CD4-positive, alpha-beta memory T cell (primary cell): ENCODE results near the gene NECTIN3. TPM values are rescaled to one million over a fixed set of nuclear protein-coding genes. Genes with fewer than 3 reads are reported as not detected.

Experiments
- CTCF ChIA-PET: fragments of 350-600 bp; sonication (Branson Sonifier 250); formaldehyde crosslinking; loops from one replicate; lab custom pipeline; 2021; ENCODE audit warnings: inconsistent platforms; ENCODE audit not compliant: partially characterized antibody; lab: Charles Lee
- POLR2A ChIA-PET: fragments of 350-600 bp; sonication (Branson Sonifier 250); formaldehyde crosslinking; loops from one replicate; lab custom pipeline; 2021; ENCODE audit not compliant: partially characterized antibody; lab: Charles Lee
- DNase-seq, 5 donors: peaks; one replicate each; pipeline versions ENCODE4 v3.0.0 to v3.0.0-alpha.2; 2020 to 2022; ENCODE audit warnings: mixed read lengths in 1 of 5
- H3K27ac ChIP-seq: one replicate; pipeline ENCODE4 v1.7.0; 2013; ENCODE audit warnings: low read depth, low read length
- H3K27me3 ChIP-seq: 2 replicates; pipeline ENCODE4 v1.7.0; 2013; ENCODE audit warnings: mild to moderate bottlenecking, low read length, moderate library complexity; ENCODE audit not compliant: insufficient read depth
- H3K36me3 ChIP-seq: 2 replicates; pipeline ENCODE4 v1.7.0; 2013; ENCODE audit warnings: mild to moderate bottlenecking, low read length, moderate library complexity; ENCODE audit not compliant: insufficient read depth
- H3K4me1 ChIP-seq: 2 replicates; pipeline ENCODE4 v1.7.0; 2013; ENCODE audit warnings: mild to moderate bottlenecking, low read length, moderate library complexity; ENCODE audit not compliant: insufficient read depth
- H3K4me3 ChIP-seq, 2 donors: one replicate each; pipeline ENCODE4 v1.7.0; 2013; ENCODE audit warnings: low read length in 2 of 2, mild to moderate bottlenecking in 1 of 2
- H3K9me3 ChIP-seq, 2 donors: one replicate each; pipeline ENCODE4 v1.7.0; 2013; ENCODE audit warnings: low read length in 2 of 2, control low read depth in 1 of 2; ENCODE audit not compliant: control insufficient read depth in 1 of 2
- H3K27ac Mint-ChIP-seq, 7 donors: one replicate each; pipeline ENCODE4 v1.8.0; 2020 to 2021; ENCODE audit warnings: mixed read lengths in 7 of 7, mild to moderate bottlenecking in 6 of 7, inconsistent platforms in 3 of 7, moderate library complexity in 3 of 7
- H3K27me3 Mint-ChIP-seq, 2 donors: one replicate each; pipeline ENCODE4 v1.8.0; 2020 to 2021; ENCODE audit warnings: mixed read lengths in 2 of 2
- H3K36me3 Mint-ChIP-seq, 2 donors: one replicate each; pipeline ENCODE4 v1.8.0; 2020 to 2021; ENCODE audit warnings: mixed read lengths in 2 of 2, inconsistent platforms in 1 of 2, mild to moderate bottlenecking in 1 of 2
- H3K4me1 Mint-ChIP-seq, 4 donors: one replicate each; pipeline ENCODE4 v1.8.0; 2020 to 2021; ENCODE audit warnings: mixed read lengths in 4 of 4, mild to moderate bottlenecking in 1 of 4
- H3K4me3 Mint-ChIP-seq, 8 donors: one replicate each; pipeline ENCODE4 v1.8.0; 2020 to 2021; ENCODE audit warnings: mixed read lengths in 8 of 8, mild to moderate bottlenecking in 7 of 8, moderate library complexity in 6 of 8, inconsistent platforms in 3 of 8
- H3K9me3 Mint-ChIP-seq, 8 donors: one replicate each; pipeline ENCODE4 v1.8.0; 2020 to 2021; ENCODE audit warnings: mixed read lengths in 8 of 8, mild to moderate bottlenecking in 5 of 8, inconsistent platforms in 3 of 8, moderate library complexity in 1 of 8
- intact Hi-C: fragments of 100-400 bp; cut with micrococcal nuclease; formaldehyde crosslinking; loops from one replicate; pipeline ENCODE4 v1.15.1; 2023
- polyA plus RNA-seq, 2 donors: library from polyadenylated mRNA; unstranded; fragments of 300-500 nt; fragmentation: Illumina TruSeq; gene quantifications; one replicate each; pipeline ENCODE4 v1.2.3, GENCODE V29; 2021
- total RNA-seq, 2 experiments: library from RNA; stranded (reverse); gene quantifications; one replicate each; pipeline ENCODE4 v1.2.3, GENCODE V29; 2021

NECTIN3 gene
- total and polyA plus RNA-seq, 4 experiments from 2014 or later = 1.9 to 15.6 (median 7.9) TPM

- no peaks in the 10 kb centered on the region for H3K4me1 ChIP-seq
- no peak overlapping the region for H3K27ac Mint-ChIP-seq
- POLR2A ChIA-PET = no interaction called here
- no peaks in the 10 kb centered on the region for H3K36me3 ChIP-seq
- H3K4me1 Mint-ChIP-seq = peaks cover 6 to 24% (median 17%) of the 10 kb centered on the region in 4 donors
- CTCF ChIA-PET = no interaction called here
- H3K4me3 ChIP-seq = no peak overlapping the region
- no peaks in the 10 kb centered on the region for H3K9me3 ChIP-seq
- H3K27me3 ChIP-seq = no peaks in the 10 kb centered on the region
- H3K27me3 Mint-ChIP-seq = peaks cover 0 to 3% of the 10 kb centered on the region in 2 donors
- intact Hi-C loops = no loop called here
- DNase-seq = no peak
- no peak overlapping the region for H3K4me3 Mint-ChIP-seq
- no peak overlapping the region for H3K27ac ChIP-seq
- peaks cover 0 to 10% (median 4%) of the 10 kb centered on the region in 8 donors for H3K9me3 Mint-ChIP-seq
- H3K36me3 Mint-ChIP-seq = peaks cover 7 to 20% of the 10 kb centered on the region in 2 donors
These were observed 36.0 kb downstream of the NECTIN3 start for GRCh38 chr3:111107662-111108035.

GRCh38 chr3:111112913-111113312 is 41.3 kb downstream of the NECTIN3 start:
- ChIA-PET CTCF (no interaction called here), POLR2A (no interaction called here)
- no peaks in the 10 kb centered on the region for H3K9me3 Mint-ChIP-seq
- peaks cover 0 to 17% of the 10 kb centered on the region in 2 donors for H3K36me3 Mint-ChIP-seq
- DNase-seq = no peak
- peaks cover 0 to 12% (median 2%) of the 10 kb centered on the region in 4 donors for H3K4me1 Mint-ChIP-seq
- no peak overlapping the region for H3K4me3 Mint-ChIP-seq
- Histone ChIP-seq H3K9me3 (no peaks in the 10 kb centered on the region), H3K36me3 (no peaks in the 10 kb centered on the region), H3K27me3 (no peaks in the 10 kb centered on the region), H3K27ac (no peak overlapping the region), H3K4me1 (no peaks in the 10 kb centered on the region), H3K4me3 (no peak overlapping the region)
- no peak overlapping the region for H3K27ac Mint-ChIP-seq
- intact Hi-C loops = no loop called here
- H3K27me3 Mint-ChIP-seq = no peaks in the 10 kb centered on the region

- no peaks in the 10 kb centered on the region for H3K9me3 ChIP-seq
- POLR2A ChIA-PET = no interaction called here
- Mint-ChIP-seq H3K36me3 (peaks cover 10 to 13% of the 10 kb centered on the region in 2 donors), H3K4me1 (peaks cover 0 to 2% (median 0%) of the 10 kb centered on the region in 4 donors), H3K4me3 (no peak overlapping the region), H3K9me3 (peaks cover 0 to 3% (median 0%) of the 10 kb centered on the region in 8 donors), H3K27me3 (no peaks in the 10 kb centered on the region), H3K27ac (no peak overlapping the region)
- no peak overlapping the region for H3K27ac ChIP-seq
- no peak for DNase-seq
- intact Hi-C loops = no loop called here
- no peaks in the 10 kb centered on the region for H3K4me1 ChIP-seq
- H3K36me3 ChIP-seq = no peaks in the 10 kb centered on the region
- H3K4me3 ChIP-seq = no peak overlapping the region
- H3K27me3 ChIP-seq = no peaks in the 10 kb centered on the region
- CTCF ChIA-PET = no interaction called here
These were observed 57.3 kb downstream of the NECTIN3 start for GRCh38 chr3:111128884-111129283.

GRCh38 chr3:111130827-111131226 is 59.2 kb downstream of the NECTIN3 start:
- peaks cover 0 to 3% (median 0%) of the 10 kb centered on the region in 8 donors for H3K9me3 Mint-ChIP-seq
- H3K4me3 ChIP-seq = no peak overlapping the region
- peaks cover 4 to 10% of the 10 kb centered on the region in 2 donors for H3K36me3 Mint-ChIP-seq
- DNase-seq = no peak
- H3K27me3 ChIP-seq = no peaks in the 10 kb centered on the region
- CTCF ChIA-PET = no interaction called here
- intact Hi-C loops = no loop called here
- H3K27me3 Mint-ChIP-seq = no peaks in the 10 kb centered on the region
- H3K9me3 ChIP-seq = no peaks in the 10 kb centered on the region
- POLR2A ChIA-PET = no interaction called here
- no peak overlapping the region for H3K4me3 Mint-ChIP-seq
- H3K36me3 ChIP-seq = no peaks in the 10 kb centered on the region
- no peak overlapping the region for H3K27ac Mint-ChIP-seq
- H3K27ac ChIP-seq = no peak overlapping the region
- peaks cover 0 to 2% (median 0%) of the 10 kb centered on the region in 4 donors for H3K4me1 Mint-ChIP-seq
- no peaks in the 10 kb centered on the region for H3K4me1 ChIP-seq

- intact Hi-C loops = no loop called here
- no peaks in the 10 kb centered on the region for H3K9me3 ChIP-seq
- H3K27me3 ChIP-seq = no peaks in the 10 kb centered on the region
- peaks cover 0 to 5% of the 10 kb centered on the region in 2 donors for H3K36me3 Mint-ChIP-seq
- H3K4me1 ChIP-seq = no peaks in the 10 kb centered on the region
- peaks cover 0 to 3% (median 0%) of the 10 kb centered on the region in 8 donors for H3K9me3 Mint-ChIP-seq
- CTCF ChIA-PET = no interaction called here
- H3K27ac Mint-ChIP-seq = no peak overlapping the region
- H3K27me3 Mint-ChIP-seq = no peaks in the 10 kb centered on the region
- no peak overlapping the region for H3K4me3 Mint-ChIP-seq
- H3K27ac ChIP-seq = no peak overlapping the region
- no peak for DNase-seq
- no peak overlapping the region for H3K4me3 ChIP-seq
- H3K36me3 ChIP-seq = no peaks in the 10 kb centered on the region
- H3K4me1 Mint-ChIP-seq = no peaks in the 10 kb centered on the region
- POLR2A ChIA-PET = no interaction called here
These were observed 62.7 kb downstream of the NECTIN3 start for GRCh38 chr3:111134302-111134701.

- Histone ChIP-seq H3K4me1 (no peaks in the 10 kb centered on the region), H3K36me3 (no peaks in the 10 kb centered on the region), H3K9me3 (no peaks in the 10 kb centered on the region), H3K27ac (no peak overlapping the region), H3K4me3 (no peak overlapping the region), H3K27me3 (no peaks in the 10 kb centered on the region)
- Mint-ChIP-seq H3K4me1 (no peaks in the 10 kb centered on the region), H3K27me3 (no peaks in the 10 kb centered on the region), H3K27ac (no peak overlapping the region), H3K4me3 (no peak overlapping the region), H3K36me3 (peaks cover 2 to 46% of the 10 kb centered on the region in 2 donors), H3K9me3 (no peaks in the 10 kb centered on the region)
- no peak for DNase-seq
- CTCF ChIA-PET = no interaction called here
- intact Hi-C loops = no loop called here
- POLR2A ChIA-PET = no interaction called here
These were observed 79.8 kb downstream of the NECTIN3 start for GRCh38 chr3:111151438-111151837.

GRCh38 chr3:111152496-111152895 is 80.9 kb downstream of the NECTIN3 start:
- no peaks in the 10 kb centered on the region for H3K27me3 Mint-ChIP-seq
- no peak overlapping the region for H3K4me3 Mint-ChIP-seq
- DNase-seq = no peak
- intact Hi-C loops = no loop called here
- H3K27ac Mint-ChIP-seq = no peak overlapping the region
- no peaks in the 10 kb centered on the region for H3K9me3 Mint-ChIP-seq
- no peaks in the 10 kb centered on the region for H3K27me3 ChIP-seq
- CTCF ChIA-PET = no interaction called here
- no peak overlapping the region for H3K27ac ChIP-seq
- no peaks in the 10 kb centered on the region for H3K9me3 ChIP-seq
- no peaks in the 10 kb centered on the region for H3K36me3 ChIP-seq
- no peaks in the 10 kb centered on the region for H3K4me1 Mint-ChIP-seq
- POLR2A ChIA-PET = no interaction called here
- peaks cover 2 to 42% of the 10 kb centered on the region in 2 donors for H3K36me3 Mint-ChIP-seq
- H3K4me1 ChIP-seq = no peaks in the 10 kb centered on the region
- H3K4me3 ChIP-seq = no peak overlapping the region

GRCh38 chr3:111156517-111156916 is 84.9 kb downstream of the NECTIN3 start:
- Mint-ChIP-seq H3K4me3 (no peak overlapping the region), H3K4me1 (no peaks in the 10 kb centered on the region), H3K27ac (no peak overlapping the region), H3K9me3 (no peaks in the 10 kb centered on the region), H3K27me3 (no peaks in the 10 kb centered on the region), H3K36me3 (peaks cover 7 to 32% of the 10 kb centered on the region in 2 donors)
- ChIA-PET POLR2A (no interaction called here), CTCF (no interaction called here)
- no peaks in the 10 kb centered on the region for H3K4me1 ChIP-seq
- intact Hi-C loops = no loop called here
- no peak overlapping the region for H3K27ac ChIP-seq
- no peaks in the 10 kb centered on the region for H3K36me3 ChIP-seq
- H3K4me3 ChIP-seq = no peak overlapping the region
- DNase-seq = no peak
- no peaks in the 10 kb centered on the region for H3K9me3 ChIP-seq
- H3K27me3 ChIP-seq = no peaks in the 10 kb centered on the region
